GM21381 (cell line): ENCODE measurements around the gene AGAP1.

ENCODE experiments used
- ATAC-seq: cut with Tn5 transposase; IDR thresholded peaks from one replicate; pipeline ENCODE4 v1.9.1; 2021; ENCODE audit warnings: mild to moderate bottlenecking, moderate library complexity; ENCODE audit not compliant: unreplicated experiment

Gene AGAP1

DNA sequence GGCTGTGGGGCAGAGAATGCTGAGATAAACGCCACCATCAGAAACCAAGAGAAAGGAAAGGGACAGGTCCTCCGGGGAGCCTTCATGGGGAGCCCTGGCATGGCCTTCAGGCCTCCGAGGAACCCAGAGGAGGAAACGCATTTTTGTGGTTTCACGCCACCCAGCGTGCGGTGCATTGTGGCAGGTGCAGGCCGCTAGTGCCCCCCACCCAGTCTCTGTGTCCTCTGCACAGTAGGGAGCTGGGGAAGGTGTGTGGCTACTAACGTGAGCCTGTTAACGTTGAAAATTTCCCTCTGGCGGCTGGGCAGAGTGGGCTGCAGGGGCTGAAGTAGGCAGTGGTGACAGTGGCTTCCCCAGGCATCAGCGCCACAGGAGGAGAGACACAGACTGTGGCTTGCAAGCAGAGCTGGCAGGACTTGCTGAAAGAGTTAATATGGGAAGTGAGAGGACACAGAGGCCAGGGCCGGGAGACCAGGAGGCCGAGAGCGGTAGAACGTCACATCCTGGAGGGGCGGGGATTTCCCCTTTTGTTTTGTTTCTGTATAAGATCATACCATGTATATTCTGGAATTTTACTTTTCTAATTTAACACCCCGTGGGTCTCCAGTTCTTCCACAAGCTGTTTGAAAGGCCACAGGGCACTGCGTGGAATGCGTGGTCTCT, 507.5 kb downstream of the AGAP1 start:
- no peak for ATAC-seq

DNA sequence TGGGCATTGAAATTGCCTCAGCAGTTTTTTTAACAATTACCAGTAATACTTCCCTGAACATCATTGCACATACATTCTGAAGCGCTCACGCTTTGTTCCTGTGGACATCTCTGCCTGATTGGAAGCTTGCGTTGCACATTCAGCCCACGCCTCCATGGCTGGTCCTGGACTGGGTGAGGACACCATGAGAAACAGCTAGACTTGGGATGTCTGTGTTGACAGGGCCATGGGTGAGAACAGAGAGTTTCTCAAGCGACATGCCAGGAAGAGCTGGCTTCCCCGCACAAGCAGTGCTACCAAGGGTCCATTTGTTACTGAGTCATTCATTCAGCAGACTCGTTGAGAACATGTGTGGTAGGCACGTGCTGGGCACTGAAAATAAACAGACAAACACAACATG, 508.0 kb downstream of the AGAP1 start:
- ATAC-seq: no peak

DNA sequence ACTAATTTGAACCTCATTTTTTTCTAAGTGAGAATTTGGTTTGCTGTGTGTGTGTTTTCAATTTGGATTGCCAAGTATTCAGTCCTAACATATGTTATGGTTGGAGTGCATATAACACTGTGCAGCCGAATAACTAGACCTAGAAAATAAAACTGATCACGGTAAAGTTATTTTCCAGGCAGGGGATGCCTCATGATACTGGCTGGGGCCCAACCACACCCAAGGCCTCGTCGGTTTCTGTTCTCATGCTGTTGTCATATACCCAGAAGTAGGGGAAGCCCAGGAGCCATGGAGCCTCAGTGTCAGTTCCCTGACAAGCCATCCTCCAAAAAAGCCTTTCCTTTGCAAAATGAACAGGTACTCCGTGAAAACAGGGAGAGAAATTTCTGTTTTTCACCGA, 514.2 kb downstream of the AGAP1 start:
- no peak for ATAC-seq

DNA sequence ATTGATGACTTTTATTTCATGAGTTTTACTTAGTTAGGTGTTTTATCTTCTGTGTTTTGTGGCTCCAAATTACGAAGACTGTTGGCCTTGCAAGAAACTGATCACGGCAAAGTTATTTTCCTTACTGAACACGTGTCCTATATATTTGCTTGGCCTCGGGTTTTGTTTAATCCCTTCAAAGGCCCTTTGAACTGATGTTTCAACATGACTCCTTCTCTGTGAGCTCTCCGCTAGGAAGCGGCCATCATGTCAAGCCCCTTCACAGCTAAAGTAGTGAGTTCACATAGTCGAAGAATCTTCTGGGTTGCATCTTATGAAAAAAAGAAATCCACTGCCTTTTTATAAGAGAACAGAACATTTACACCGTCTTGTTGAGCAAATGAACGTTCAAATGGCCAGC, 515.0 kb downstream of the AGAP1 start:
- ATAC-seq: no peak

DNA sequence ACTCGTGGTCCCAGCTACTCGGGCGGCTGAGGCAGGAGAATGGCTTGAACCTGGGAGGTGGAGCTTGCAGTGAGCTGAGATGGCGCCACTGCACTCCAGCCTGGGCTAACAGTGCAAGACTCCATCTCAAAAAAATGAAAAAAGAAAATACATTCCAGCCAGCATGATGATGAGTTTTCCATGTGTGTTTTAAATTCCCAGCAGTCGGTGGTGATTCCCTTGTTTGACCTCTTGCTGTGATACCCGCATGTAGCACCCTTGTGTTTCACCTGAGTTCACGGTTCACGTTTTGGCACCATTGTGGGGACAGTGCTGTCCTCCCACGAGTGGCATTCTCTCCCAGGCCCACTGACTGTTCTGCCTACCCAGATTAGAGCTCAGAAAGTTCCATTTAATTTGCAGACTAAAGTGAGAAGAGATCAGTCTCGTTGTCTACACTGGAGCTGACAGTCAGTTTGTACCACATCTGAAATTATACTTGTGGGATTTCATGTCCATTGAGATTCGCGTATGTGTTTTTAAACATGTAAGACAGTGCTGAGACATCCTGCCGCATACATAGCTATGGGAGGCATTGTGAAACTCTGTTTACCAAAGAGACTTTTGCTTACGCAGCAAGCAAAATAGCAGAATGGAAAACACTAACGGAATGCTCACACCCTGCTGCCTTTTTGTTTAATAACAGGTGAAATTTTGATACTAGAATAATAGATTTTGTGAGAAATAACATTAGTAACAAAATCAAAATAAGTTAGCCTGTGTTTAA, 517.3 kb downstream of the AGAP1 start:
- no peak for ATAC-seq

DNA sequence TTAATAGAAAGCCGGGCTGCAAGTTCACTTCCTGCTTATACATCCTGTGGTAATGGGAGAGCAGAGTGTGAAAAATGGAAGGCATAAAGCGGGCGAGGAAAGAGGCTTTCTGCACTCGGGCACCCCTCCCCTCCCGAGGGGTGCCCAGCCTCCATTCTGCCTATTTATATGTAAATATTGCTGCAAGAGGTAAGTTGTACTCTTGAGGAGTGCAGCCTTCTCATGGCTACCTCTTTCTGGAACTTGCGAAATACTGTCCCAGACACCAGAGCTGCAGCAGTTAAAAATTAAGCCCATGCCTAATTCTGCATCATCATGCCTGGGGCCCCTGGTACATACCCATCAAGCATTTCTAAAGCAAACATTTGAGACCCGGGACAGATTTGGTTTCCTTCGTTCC, 518.3 kb downstream of the AGAP1 start:
- no peak for ATAC-seq

DNA sequence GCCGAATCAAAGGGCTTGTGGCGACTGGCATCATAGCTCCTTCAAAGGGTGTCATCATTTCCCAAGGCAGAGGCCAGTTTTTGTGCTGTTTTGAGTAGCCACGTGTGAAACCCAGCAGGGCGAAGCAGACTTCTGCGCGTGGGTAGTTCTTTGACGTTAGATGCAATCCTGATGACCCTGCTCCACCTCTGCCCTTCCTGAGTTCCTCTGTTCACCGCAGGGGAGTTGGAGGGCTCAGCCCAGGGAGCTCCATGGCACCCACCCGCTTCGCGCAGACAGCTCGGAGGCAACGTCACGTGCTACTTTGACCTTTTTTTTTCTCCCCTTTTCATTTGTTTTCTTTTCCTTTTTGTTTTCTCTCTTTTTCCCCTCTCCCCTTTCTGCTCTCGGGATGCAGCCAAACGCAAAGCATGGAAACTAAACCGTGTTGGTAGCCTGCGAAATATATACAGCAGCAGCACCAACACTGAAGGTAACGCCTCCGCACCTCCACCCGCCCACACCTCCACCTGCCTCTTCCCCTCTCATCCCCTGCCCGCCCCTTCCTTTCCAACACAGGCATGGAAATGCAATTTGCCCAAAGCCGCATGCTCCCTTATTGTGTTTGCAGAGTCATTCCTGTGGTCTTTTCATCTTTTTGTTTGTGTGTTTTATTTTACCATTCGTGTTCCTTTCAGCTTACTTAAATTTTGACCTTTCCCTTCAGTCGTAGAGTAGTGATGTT, 520.7 kb downstream of the AGAP1 start:
- ATAC-seq: no peak

DNA sequence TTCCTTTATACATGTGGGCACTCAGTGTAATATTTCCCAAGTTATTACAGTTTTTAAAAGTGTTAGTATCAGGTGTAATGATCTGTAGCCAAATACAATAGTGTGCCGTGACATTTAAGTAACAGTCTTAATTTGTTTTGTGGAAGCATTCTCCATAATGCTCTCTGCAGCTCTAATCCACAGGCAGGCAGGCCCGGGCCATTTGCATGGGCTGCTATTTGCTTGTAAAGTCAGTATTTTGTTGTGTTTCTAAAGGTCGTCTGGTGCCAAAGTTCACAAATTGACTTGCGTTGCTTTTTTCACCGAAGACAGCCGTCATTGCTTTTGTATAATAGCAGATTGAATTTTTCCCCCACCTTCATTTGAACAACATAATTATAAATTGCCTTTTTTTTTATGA, 521.3 kb downstream of the AGAP1 start:
- ATAC-seq: no peak

DNA sequence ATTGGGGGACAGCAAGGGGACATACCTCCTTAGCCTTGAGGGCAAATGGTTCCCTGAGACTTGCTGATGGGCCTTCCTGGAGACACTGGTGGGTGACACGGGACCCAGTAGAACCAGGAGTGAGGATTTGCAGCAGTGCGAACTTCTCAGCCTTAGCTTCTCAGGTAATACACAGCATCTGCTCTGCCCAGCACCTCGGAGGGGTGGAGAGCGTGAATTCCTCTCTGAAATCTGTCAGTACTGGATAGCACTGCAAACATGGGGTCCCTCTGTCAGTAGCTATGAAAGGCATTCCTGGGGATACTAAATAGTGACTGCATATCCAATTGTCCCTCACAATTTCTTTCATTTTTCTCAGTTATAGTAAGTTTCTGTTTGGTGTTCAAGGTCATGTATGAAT, 522.7 kb downstream of the AGAP1 start:
- ATAC-seq: no peak

DNA sequence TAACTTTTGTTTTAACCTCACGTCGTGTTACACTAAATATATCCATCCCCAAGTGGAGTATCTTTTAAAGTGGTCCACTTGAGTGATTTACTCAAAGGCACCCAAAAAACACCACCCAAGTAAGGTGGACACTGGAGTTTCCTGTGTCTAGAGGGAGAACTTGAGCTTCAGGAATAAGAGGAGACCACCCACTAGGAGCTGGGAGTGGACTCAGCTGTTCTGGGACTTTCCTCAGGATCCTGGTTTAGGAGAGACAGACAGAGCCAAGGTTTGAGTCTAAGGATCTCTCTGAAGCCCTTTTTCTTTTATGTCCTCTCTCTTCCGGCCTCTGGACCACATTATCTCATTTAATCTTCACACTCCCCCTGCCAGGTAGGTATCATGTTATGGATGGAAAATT, 523.6 kb downstream of the AGAP1 start:
- no peak for ATAC-seq

DNA sequence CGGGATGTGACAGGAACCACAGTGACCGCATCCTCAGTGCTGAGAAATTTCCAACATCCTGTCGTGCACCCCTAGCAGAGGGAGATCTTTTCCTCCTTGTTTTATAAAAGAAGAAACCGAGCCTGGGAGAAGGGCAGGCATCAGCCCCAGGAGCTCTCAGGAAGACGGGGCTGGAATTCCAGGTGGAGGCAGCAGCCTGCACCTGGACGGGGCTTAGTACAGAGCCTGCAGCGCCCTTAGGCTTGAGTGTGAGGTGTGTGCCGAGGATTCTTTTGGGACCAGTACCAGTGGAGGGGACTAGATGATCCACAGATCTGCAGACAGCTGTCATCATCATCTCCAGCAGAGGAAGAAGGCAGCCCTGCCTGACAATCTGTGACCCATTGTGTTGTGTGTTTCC, 525.6 kb downstream of the AGAP1 start:
- no peak for ATAC-seq

DNA sequence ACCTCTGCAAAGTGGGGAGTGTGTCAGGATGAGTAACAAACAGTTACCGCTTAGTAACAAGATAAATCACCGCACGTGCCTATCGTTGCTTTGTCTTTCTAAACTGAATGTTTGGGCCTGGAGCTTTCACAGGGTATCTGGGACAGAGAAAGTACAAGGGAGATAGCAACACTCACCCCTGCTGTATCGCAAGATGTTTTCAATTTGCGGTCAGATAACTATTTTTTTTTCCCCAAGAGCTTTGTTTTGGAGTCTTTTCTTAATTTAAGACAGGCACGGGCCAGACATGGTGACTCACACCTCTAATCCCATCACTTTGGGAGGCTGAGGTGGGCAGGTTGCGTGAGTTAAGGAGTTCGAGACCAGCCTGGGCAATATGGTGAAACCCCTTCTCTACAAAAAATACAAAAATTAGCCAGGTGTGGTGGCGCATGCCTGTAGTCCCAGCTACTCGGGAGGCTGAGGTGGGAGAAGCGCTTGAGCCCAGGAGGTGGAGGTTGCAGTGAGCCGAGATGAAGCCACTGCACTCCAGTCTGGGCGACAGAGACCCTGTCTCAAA, 527.7 kb downstream of the AGAP1 start:
- no peak for ATAC-seq

DNA sequence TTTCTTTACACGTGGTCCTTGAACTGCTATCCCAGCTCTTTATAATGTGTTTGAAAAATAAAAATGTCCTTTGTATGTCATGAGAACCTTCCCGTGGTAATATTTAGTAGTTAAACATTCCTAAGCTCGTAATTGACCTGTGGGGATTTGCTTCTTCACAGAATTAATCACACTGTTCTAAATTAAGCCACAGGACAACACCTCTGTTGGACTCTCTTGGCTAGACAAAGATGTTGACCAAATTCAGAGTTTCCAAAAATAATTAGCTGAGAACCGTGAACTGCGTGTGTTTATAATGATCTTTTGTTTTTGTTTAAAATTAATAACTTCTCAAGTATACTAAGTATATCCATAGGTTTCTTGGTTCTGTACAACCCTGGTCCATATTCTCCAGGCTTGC, 528.3 kb downstream of the AGAP1 start:
- ATAC-seq: no peak

DNA sequence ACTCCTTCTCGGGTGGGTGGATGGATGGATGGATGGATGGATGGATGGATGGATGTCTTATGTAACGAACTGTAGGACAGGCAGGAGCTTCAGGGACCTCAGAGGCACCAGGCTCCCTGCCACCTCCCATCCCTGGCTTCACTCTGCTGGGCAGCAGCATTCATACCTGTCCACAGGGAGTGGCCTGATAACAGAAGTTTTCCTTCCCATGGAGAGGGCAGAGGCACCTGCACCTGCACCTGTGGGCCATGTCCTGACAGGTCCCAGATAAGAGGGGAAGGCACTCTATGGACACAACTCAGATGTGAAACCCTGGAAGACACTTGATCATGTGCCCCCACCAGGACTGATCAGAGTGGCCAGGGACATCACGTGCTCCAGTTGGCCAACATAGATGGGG, 532.0 kb downstream of the AGAP1 start:
- no peak for ATAC-seq

DNA sequence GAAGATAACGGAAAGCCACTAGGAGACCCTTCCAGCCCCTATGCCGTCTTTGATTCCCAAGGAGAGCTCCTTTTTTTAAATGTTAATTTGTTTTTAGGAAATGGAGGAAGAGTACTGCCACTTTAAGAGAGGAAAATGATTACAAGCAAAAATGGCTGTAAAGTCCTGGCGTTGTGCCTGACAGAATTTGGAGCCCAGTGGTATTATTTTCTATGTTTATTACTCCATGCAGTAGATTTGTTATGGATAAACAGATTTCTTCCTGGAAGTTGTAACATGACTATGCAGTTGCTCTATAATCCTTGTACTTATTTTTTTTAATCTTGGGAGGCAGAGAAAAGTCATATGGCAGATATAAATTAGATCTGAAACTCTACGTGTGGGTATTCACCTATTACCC, 533.0 kb downstream of the AGAP1 start:
- ATAC-seq: no peak

DNA sequence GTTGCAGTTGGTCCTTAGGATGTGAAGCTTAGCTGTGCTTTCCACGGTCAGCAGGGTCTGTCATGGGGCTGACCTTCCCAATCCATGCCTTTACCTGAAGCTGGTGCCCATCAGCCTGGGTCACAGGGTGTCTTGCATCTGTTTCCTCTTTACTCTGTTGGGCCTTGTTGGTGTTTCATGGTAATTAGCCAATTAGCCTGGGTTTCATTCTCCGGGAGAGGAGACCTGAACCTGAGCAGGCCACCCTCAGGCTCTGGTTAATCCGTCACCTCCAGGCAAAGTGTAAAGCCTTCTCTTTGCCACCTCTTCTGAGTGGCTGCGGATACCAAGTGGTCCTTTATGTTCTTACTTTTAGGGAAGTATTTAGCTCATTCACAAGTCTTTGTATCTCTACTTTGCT, 534.2 kb downstream of the AGAP1 start:
- ATAC-seq: no peak

DNA sequence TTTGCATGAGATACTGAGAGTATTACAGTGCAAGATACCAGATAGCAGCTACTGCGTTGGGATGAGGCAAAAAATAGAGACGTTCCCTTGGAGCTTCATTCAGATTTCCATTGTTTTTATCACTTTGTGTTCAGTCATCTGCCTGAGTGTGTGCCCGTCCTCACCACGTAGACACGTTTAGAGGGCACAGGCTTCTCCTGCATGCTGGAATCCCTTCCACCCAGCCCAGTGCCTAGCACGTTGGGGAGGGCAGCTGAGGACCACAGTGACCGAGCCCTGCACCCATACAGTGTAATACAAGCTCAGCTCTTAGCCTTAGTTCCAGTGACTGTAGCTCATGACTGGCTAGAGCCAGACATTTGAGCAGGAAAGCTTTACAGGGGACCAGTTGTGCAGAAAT, 539.6 kb downstream of the AGAP1 start:
- no peak for ATAC-seq

DNA sequence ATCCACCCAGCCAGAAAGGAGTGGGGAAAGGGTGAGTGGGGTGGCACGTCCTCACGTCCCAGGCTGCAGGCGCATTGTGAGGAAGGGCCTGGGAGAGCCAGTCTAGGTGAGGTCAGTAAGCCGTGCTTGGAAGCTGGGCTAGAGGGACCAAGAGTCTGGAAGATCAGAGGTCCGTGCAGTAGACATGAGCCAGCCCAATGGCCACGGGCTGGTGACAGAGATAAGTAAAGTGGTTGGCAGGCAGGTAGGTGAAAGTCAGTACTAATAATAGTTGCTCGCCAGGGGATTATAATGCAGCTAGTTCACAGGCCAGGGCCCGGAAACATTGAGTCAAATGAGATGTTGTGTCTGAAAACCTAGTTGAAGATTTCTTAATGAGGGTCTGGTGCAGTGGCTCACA, 541.1 kb downstream of the AGAP1 start:
- ATAC-seq: no peak

DNA sequence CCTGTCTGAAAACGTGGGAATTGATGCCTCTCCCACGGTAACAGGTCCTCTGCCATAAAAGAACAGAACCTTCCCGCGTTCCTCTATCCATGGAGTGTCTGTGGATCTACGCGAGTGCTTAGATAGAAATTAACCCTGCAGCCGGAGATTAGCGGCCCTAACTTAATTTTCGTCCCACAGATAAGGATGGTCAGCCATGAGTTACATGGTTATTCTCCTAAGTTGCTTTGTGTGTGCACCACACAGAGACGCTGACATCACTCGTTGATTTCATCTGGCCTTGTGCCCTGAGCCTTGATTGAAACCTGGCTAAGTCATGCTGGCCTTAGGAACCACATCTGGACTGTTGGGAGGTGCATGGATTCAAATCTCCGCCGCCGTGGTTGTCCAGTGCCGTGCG, 542.2 kb downstream of the AGAP1 start:
- no peak for ATAC-seq

DNA sequence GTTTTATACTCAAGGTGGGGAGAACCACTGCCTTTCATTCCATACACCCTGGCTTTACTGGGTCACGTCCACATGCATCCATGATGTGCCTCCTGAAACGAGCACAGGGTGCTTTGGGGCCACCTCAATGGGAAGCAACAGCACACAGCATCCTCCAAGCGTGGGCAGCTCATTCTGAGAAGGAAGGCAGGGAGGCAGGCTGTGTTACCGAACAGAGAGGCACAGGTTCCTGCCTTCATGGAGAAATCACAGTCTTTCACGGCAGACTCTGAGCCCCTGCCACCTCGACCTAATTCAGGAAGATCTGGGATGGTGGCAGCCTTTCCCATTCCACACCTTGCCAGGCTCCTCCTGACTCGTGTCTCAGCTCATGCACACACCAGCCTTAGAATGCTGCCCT, 544.3 kb downstream of the AGAP1 start:
- no peak for ATAC-seq

DNA sequence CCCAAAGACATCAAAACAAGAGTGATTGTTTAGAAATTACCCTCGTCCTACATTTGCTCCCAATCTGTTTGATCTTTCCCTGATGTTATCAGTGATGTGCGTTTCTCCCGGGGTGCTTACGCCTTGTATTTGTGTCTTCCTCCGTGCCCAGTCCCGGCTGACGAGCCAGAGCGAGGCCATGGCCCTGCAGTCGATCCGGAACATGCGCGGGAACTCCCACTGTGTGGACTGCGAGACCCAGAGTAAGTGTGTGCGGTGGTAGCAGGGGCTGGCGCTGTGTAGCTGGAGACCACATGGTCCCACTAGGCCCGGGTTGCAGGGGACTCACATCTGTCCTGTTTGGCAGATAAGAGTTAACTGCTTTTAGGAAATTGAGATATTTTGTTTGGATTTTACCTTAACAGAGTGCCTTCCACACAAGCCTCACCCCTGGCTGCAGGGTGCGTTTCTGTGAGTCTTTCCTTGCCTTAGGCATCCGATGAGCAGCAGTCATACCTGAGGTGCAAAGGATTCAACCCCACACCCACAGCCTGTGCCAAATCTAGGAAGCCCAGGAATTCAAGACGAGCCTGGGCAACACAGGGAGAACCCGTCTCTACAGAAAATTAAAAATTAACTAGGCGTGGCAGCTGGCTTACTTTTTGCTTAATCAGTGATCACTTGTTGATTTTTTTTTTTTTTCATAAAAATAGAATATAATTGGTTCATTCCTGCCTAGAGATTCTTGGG, 546.9 kb downstream of the AGAP1 start:
- ATAC-seq: no peak
